Measurements from ENCODE around the gene CCDC182.

CCDC182 gene

GRCh38 chr17:57758654-57759053, 13.6 kb upstream of the CCDC182 start:
- no peak for DNase-seq (ENCODE audit: extremely low read depth in 1 of 2, low read depth in 1 of 2)

- no peak for DNase-seq (ENCODE audit: extremely low read depth in 1 of 2, low read depth in 1 of 2)
Measured at GRCh38 chr17:57757735-57758134, 12.6 kb upstream of the CCDC182 start.

- no peak for DNase-seq (ENCODE audit: extremely low read depth in 1 of 2, low read depth in 1 of 2)
Measured at GRCh38 chr17:57756951-57757350, 11.9 kb upstream of the CCDC182 start.

GRCh38 chr17:57755480-57756070, 10.5 kb upstream of the CCDC182 start:
- DNase-seq (ENCODE audit: extremely low read depth in 1 of 2, low read depth in 1 of 2), result no peak

- DNase-seq (ENCODE audit: extremely low read depth in 1 of 2, low read depth in 1 of 2), result no peak
Measured at GRCh38 chr17:57752031-57752905, 7.2 kb upstream of the CCDC182 start.

- DNase-seq (ENCODE audit: extremely low read depth in 1 of 2, low read depth in 1 of 2), result no peak
Measured at GRCh38 chr17:57751348-57751971, 6.4 kb upstream of the CCDC182 start.

GRCh38 chr17:57750895-57751294, 5.8 kb upstream of the CCDC182 start:
- no peak for DNase-seq (ENCODE audit: extremely low read depth in 1 of 2, low read depth in 1 of 2)

- DNase-seq (ENCODE audit: extremely low read depth in 1 of 2, low read depth in 1 of 2), result no peak
Measured at GRCh38 chr17:57750109-57750871, 5.2 kb upstream of the CCDC182 start.

GRCh38 chr17:57749701-57750100, 4.6 kb upstream of the CCDC182 start:
- DNase-seq (ENCODE audit: extremely low read depth in 1 of 2, low read depth in 1 of 2), result no peak

GRCh38 chr17:57747221-57748017, 2.3 kb upstream of the CCDC182 start:
- no peak for DNase-seq (ENCODE audit: extremely low read depth in 1 of 2, low read depth in 1 of 2)

- no peak for DNase-seq (ENCODE audit: extremely low read depth in 1 of 2, low read depth in 1 of 2)
Measured at GRCh38 chr17:57746221-57746620, 1.1 kb upstream of the CCDC182 start.

- no peak for DNase-seq (ENCODE audit: extremely low read depth in 1 of 2, low read depth in 1 of 2)
Measured at GRCh38 chr17:57744195-57745170, 616 bp downstream of the CCDC182 start.

- DNase-seq (ENCODE audit: extremely low read depth in 1 of 2, low read depth in 1 of 2), result no peak
Measured at GRCh38 chr17:57740235-57740528, 4.9 kb downstream of the CCDC182 start.

- DNase-seq (ENCODE audit: extremely low read depth in 1 of 2, low read depth in 1 of 2), result no peak
Measured at GRCh38 chr17:57739402-57740234, 5.5 kb downstream of the CCDC182 start.

GRCh38 chr17:57737450-57737849, 7.6 kb downstream of the CCDC182 start:
- no peak for DNase-seq (ENCODE audit: extremely low read depth in 1 of 2, low read depth in 1 of 2)

GRCh38 chr17:57735707-57736106, 9.4 kb downstream of the CCDC182 start:
- no peak for DNase-seq (ENCODE audit: extremely low read depth in 1 of 2, low read depth in 1 of 2)

- no peak for DNase-seq (ENCODE audit: extremely low read depth in 1 of 2, low read depth in 1 of 2)
Measured at GRCh38 chr17:57735230-57735629, 9.9 kb downstream of the CCDC182 start.

GRCh38 chr17:57733085-57733484, 12.0 kb downstream of the CCDC182 start:
- DNase-seq (ENCODE audit: extremely low read depth in 1 of 2, low read depth in 1 of 2), result no peak

- no peak for DNase-seq (ENCODE audit: extremely low read depth in 1 of 2, low read depth in 1 of 2)
Measured at GRCh38 chr17:57732062-57732461, 13.0 kb downstream of the CCDC182 start.
